HUES64 (cell line): ENCODE results near the gene MAOB.

Experiments
- H3K27ac ChIP-seq: 2 replicates; pipeline ENCODE4 v1.7.0; 2013; ENCODE audit warnings: low read depth, low read length, inconsistent platforms
- H3K27me3 ChIP-seq: 2 replicates; pipeline ENCODE4 v1.6.1; 2013; ENCODE audit warnings: mild to moderate bottlenecking, low read length; ENCODE audit not compliant: insufficient read depth
- H3K36me3 ChIP-seq: 2 replicates; pipeline ENCODE4 v1.6.1; 2013; ENCODE audit warnings: mild to moderate bottlenecking, low read length; ENCODE audit not compliant: insufficient read depth
- H3K4me1 ChIP-seq: 2 replicates; pipeline ENCODE4 v1.6.1; 2013; ENCODE audit warnings: mild to moderate bottlenecking, low read length, moderate library complexity; ENCODE audit not compliant: insufficient read depth
- H3K4me3 ChIP-seq: 2 replicates; pipeline ENCODE4 v1.5.1; 2013; ENCODE audit warnings: mild to moderate bottlenecking, low read length, moderate library complexity
- H3K9ac ChIP-seq: 2 replicates; pipeline ENCODE4 v1.6.1; 2013; ENCODE audit warnings: mild to moderate bottlenecking, low read depth, low read length
- H3K9me3 ChIP-seq: 2 replicates; pipeline ENCODE4 v1.6.1; 2013; ENCODE audit warnings: low read depth, low read length; ENCODE audit not compliant: insufficient read depth
- WGBS: fragments of 150-250, 120-280 bp; methylation state at CpG from one replicate; pipeline ENCODE4 v1.1.7; 2013; ENCODE audit warnings: missing lambda C conversion rate; 5-methylcytosine and 5-hydroxymethylcytosine counted together

The MAOB gene

GRCh38 chrX:43822014-43822413 lies 60.2 kb downstream of the MAOB start:
- H3K9ac ChIP-seq, result no peak overlapping the region
- H3K9me3 ChIP-seq, result no peaks in the 10 kb centered on the region
- H3K4me3 ChIP-seq, result no peak overlapping the region
- no peaks in the 10 kb centered on the region for H3K27me3 ChIP-seq
- H3K36me3 ChIP-seq, result no peaks in the 10 kb centered on the region
- H3K4me1 ChIP-seq, result 0 out of 2 replicates have a peak, but pooled peaks cover 4% of the 10 kb centered on the region
- no peak overlapping the region for H3K27ac ChIP-seq
- 93% methylated on average over 1 of the region's 1 CpG for WGBS

DNA sequence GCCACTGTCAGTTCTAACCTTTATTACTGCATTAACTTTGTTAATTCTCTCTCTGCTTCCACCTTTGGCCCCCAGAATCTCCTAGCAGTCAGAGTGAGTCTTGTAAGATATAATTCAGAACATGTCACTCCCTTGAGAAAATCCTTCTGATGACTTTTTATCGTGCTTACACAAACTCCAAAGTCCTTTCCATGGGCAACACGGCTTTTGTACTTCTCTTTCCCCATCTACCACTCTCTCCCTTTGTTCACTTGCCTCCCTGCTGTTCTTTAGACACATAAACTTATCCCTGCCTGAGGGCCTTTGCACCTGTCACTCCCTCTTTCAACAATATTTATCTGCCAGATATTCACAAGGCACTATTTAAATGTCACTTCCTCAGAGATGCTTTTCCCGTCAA lies 64.8 kb downstream of the MAOB start:
- H3K27me3 ChIP-seq, result no peaks in the 10 kb centered on the region
- no peak overlapping the region for H3K9ac ChIP-seq
- no peaks in the 10 kb centered on the region for H3K4me1 ChIP-seq
- H3K36me3 ChIP-seq, result no peaks in the 10 kb centered on the region
- no peaks in the 10 kb centered on the region for H3K9me3 ChIP-seq
- no peak overlapping the region for H3K4me3 ChIP-seq
- 72% methylated on average over 2 of the region's 3 CpGs for WGBS
- H3K27ac ChIP-seq, result no peak overlapping the region

DNA sequence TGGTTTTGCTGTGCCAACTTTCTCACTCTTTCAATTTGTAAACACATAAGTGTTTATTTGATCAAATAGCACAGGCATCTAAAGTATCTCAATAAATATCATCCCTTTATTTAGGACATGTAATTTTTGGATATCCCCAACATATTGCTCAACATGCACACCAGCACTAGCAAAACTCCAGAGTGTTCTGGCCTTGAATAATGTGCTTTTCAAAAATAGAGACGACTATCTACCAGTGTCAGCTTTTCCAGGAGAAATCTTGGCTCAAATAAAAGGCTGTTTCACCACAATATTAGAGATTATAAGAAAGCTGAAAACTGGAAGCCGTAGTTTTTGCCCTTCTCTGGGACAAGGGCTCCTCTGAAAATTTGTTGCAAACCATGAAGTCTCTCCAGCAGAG lies 67.0 kb downstream of the MAOB start:
- H3K4me3 ChIP-seq, result no peak overlapping the region
- no peaks in the 10 kb centered on the region for H3K27me3 ChIP-seq
- H3K36me3 ChIP-seq, result no peaks in the 10 kb centered on the region
- H3K27ac ChIP-seq, result no peak overlapping the region
- no peak overlapping the region for H3K9ac ChIP-seq
- 71% methylated on average over 1 of the region's 2 CpGs for WGBS
- H3K9me3 ChIP-seq, result no peaks in the 10 kb centered on the region
- H3K4me1 ChIP-seq, result no peaks in the 10 kb centered on the region

- H3K4me1 ChIP-seq, result no peaks in the 10 kb centered on the region
Measured at GRCh38 chrX:43813898-43814297, 68.4 kb downstream of the MAOB start.

DNA sequence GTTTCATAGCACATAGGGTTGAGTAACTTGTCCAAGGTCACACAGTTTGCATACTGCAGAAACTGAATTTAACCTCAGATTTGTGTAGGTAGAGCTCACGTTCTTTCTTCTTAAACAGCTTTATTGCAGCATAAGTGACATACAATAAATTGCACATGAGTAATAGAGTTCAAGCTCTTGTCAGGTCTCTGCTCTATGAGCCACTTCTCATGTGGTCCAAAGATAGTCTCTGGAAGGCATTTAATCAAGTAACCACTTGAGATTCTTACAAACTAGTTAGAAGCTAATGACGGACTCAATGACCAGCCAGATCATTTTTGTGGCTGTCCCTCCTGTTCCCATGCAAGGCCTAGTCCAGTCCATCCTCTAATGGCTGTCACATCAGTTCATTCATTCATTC lies 68.9 kb downstream of the MAOB start:
- Histone ChIP-seq H3K36me3 (no peaks in the 10 kb centered on the region), H3K4me1 (no peaks in the 10 kb centered on the region), H3K4me3 (no peak overlapping the region), H3K27ac (no peak overlapping the region), H3K9ac (no peak overlapping the region), H3K27me3 (no peaks in the 10 kb centered on the region), H3K9me3 (no peaks in the 10 kb centered on the region)
- WGBS, result 87% methylated on average over 2 of the region's 2 CpGs

More at GRCh38 chrX:43813898-43814297, 68.4 kb downstream of the MAOB start:
- Histone ChIP-seq H3K4me3 (no peak overlapping the region), H3K9me3 (no peaks in the 10 kb centered on the region), H3K36me3 (no peaks in the 10 kb centered on the region), H3K9ac (no peak overlapping the region), H3K27ac (no peak overlapping the region), H3K27me3 (no peaks in the 10 kb centered on the region)

- no peak overlapping the region for H3K9ac ChIP-seq
- H3K4me1 ChIP-seq, result no peaks in the 10 kb centered on the region
- no peak overlapping the region for H3K4me3 ChIP-seq
- no peaks in the 10 kb centered on the region for H3K36me3 ChIP-seq
- H3K9me3 ChIP-seq, result no peaks in the 10 kb centered on the region
- no peaks in the 10 kb centered on the region for H3K27me3 ChIP-seq
- no peak overlapping the region for H3K27ac ChIP-seq
Measured at GRCh38 chrX:43809463-43809862, 72.8 kb downstream of the MAOB start.

DNA sequence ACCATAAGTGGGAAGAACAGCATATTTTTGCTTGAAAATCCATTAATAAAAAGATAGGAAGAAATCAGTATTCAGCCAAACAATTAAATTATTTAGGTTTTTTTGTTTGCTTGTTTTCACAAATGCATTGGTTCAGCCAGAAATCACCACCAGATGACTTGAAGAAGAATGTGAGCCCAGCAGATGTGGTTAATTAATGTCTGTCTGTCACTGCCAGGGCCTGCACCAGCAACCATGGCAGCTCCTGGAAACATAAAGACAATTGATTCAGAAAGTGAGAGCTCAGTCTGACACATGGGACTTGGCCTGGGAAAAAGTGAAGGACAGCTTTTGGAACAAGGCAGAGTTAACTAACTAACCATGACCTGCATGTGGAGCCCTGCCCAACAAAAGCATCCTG lies 74.0 kb downstream of the MAOB start:
- Histone ChIP-seq H3K9ac (no peak overlapping the region), H3K36me3 (no peaks in the 10 kb centered on the region), H3K9me3 (no peaks in the 10 kb centered on the region), H3K27me3 (no peaks in the 10 kb centered on the region), H3K27ac (no peak overlapping the region), H3K4me3 (no peak overlapping the region), H3K4me1 (no peaks in the 10 kb centered on the region)

- WGBS, result 90% methylated on average over 1 of the region's 2 CpGs
Measured at GRCh38 chrX:43805579-43805978, 76.7 kb downstream of the MAOB start.

DNA sequence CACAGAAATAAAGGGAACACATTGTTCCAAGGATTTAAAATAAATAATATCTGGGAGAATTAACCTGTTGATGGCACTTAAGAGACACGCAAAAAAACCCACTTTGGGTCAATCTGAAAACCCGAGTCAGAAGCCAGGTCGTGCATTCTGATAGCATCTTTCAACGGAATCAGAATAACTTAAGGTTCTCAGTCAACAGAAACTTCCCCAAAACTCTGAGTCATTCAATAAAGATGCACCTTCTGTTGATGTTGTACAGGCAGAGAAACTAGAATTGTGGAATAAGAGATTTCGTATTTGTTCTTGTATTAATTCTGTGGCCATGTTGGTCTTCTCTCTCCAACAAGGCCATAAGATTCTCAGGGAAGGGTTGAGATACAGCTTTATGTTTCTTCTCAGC lies 78.2 kb downstream of the MAOB start:
- Histone ChIP-seq H3K27ac (no peak overlapping the region), H3K4me1 (no peaks in the 10 kb centered on the region), H3K27me3 (no peaks in the 10 kb centered on the region), H3K9me3 (no peaks in the 10 kb centered on the region), H3K36me3 (no peaks in the 10 kb centered on the region), H3K9ac (no peak overlapping the region), H3K4me3 (no peak overlapping the region)
- WGBS, result 92% methylated on average over 4 of the region's 5 CpGs

More at GRCh38 chrX:43805579-43805978, 76.7 kb downstream of the MAOB start:
- Histone ChIP-seq H3K4me1 (no peaks in the 10 kb centered on the region), H3K4me3 (no peak overlapping the region), H3K27me3 (no peaks in the 10 kb centered on the region), H3K27ac (no peak overlapping the region), H3K36me3 (no peaks in the 10 kb centered on the region), H3K9ac (no peak overlapping the region), H3K9me3 (no peaks in the 10 kb centered on the region)

- Histone ChIP-seq H3K9ac (no peak overlapping the region), H3K9me3 (no peaks in the 10 kb centered on the region), H3K4me3 (no peak overlapping the region), H3K27me3 (no peaks in the 10 kb centered on the region), H3K4me1 (no peaks in the 10 kb centered on the region), H3K36me3 (no peaks in the 10 kb centered on the region), H3K27ac (no peak overlapping the region)
- 92% methylated on average over 4 of the region's 5 CpGs for WGBS
Measured at GRCh38 chrX:43785930-43786591, 96.2 kb downstream of the MAOB start.

DNA sequence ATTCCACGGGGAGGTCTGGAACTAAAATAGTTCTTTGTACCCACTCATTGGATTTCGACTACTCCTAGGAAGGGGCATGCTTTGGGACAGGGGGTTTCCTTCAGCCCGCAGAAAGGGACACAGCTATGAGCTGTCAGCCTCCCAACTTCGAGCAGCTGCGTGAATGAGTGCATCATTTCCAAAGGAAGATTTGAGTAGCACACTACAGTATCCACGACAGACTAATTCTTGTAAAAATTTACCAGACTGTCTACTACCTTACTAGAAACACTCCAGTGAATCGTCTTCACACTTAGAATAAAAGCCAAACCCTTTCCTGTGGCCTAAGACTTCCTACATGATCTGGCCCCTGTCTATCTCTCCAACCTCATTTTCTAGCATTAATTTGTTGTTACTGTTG lies 124.2 kb downstream of the MAOB start:
- 95% methylated on average over 7 of the region's 7 CpGs for WGBS
- no peaks in the 10 kb centered on the region for H3K4me1 ChIP-seq
- H3K27me3 ChIP-seq, result no peaks in the 10 kb centered on the region
- no peaks in the 10 kb centered on the region for H3K9me3 ChIP-seq
- no peak overlapping the region for H3K4me3 ChIP-seq
- no peaks in the 10 kb centered on the region for H3K36me3 ChIP-seq
- no peak overlapping the region for H3K9ac ChIP-seq
- H3K27ac ChIP-seq, result no peak overlapping the region

DNA sequence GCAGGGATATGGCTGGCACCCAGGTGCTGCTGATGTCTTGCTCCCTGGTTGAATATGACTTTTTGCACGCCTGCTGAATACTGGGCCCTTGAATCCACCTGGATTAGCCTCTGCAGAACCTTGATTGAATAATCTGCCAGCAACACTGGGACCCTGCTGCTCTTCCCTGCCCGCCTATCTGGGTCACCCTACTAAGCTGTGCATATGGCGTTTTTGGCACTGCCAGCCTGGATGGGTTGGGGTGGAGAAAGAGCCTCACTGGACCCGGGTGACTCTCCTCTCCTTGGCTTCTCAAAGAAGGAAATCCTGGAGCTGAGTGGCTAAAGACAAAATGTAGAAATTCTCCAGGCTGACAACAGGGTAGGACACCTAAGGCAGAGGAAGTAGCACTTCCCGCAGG lies 126.2 kb downstream of the MAOB start:
- Histone ChIP-seq H3K4me3 (no peak overlapping the region), H3K4me1 (no peaks in the 10 kb centered on the region), H3K9ac (no peak overlapping the region), H3K27ac (no peak overlapping the region), H3K9me3 (no peaks in the 10 kb centered on the region), H3K27me3 (no peaks in the 10 kb centered on the region), H3K36me3 (no peaks in the 10 kb centered on the region)
- 94% methylated on average over 5 of the region's 5 CpGs for WGBS
